ENCODE data around the gene RAB42.
A peak's percentile ranks its signal among the peaks of the same experiment; 100 is the strongest.

Gene RAB42

DNA sequence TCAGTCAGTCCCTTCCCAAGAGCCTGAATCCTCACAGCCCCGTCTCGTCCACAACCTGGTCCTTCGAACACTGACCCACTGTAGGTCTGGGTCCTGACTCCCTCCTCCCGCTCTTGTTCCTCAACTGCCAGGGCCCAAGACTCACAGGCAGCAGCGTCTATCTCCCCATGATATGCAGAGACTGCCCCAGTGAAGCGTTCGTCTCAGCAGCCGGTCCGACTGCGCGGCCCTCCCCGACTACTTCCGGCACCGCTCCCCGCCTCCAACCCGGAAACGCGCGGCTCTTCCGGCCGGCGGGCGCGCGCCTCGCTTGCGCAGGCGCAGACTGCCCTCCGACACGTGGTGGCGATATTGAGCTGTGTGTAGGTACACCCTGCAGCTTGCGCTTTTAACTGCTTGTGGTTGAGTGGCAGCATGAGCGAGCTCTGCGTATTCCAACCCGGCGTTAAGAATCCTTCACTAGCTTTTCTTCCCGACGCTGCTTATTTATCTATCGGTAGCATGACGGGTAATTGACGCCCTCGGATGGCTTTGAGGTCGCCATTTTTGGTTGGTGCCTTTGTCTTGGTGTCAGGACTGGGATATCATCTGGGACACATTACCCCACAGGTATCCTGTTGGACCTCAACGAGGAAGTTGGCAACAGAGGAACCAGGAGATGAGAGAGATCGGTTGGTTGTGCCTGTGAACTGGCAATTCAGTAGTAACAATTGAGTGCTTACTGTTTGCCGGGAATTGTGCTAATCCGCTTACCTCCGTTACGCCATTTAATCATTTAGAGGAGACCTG, 51.0 kb downstream of the RAB42 start, which contains the start of gene TAF12:
TSS of gene TAF12 (minus strand) at position 221 of the 789 bp plus-strand sequence. CDS start 20,986 bp downstream, outside the sequence.
- ATAC-seq (replicated peaks) (peak; percentile 82), DNase-seq (peak; percentile 79 to 84 (median 84))
- Mint-ChIP-seq H3K27me3 (no peaks in the 10 kb centered on the region), H3K4me1 (ENCODE audit: low read depth in 2 of 2) (peaks cover 27 to 43% of the 10 kb centered on the region in 2 donors), H3K27ac (peak within 1 kb of the TSS; percentile 96 to 97), H3K36me3 (ENCODE audit: insufficient read depth) (peaks cover 24% of the 10 kb centered on the region), H3K9me3 (no peaks in the 10 kb centered on the region), H3K4me3 (peak within 1 kb of the TSS; percentile 95 to 96)

DNA sequence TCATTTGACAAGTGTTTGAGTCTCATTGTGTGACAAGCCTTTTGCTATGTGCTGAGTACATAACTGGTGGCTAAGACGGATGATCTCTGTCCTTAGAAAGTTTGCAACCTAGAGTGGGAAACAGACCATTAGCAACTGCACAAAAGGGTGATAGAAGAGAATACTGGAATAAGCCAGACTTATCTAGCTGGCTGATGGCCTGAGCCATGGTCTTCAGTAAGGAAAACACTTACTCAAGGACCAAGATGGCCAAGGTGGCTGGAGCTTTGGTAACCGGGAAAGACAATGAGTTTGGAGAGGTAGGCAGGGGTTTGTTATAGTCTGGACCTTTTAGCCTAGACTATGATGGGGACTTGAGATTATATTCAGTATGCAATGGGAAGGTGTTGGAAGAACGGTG, 52.4 kb downstream of the RAB42 start:
- peaks cover 36 to 54% of the 10 kb centered on the region in 2 donors for H3K4me1 Mint-ChIP-seq (ENCODE audit: low read depth in 2 of 2)
- H3K27me3 Mint-ChIP-seq, result no peaks in the 10 kb centered on the region

More for the DNA sequence above, 52.4 kb downstream of the RAB42 start:
- H3K27ac Mint-ChIP-seq, result peak overlapping the region; percentile 96 to 97
- DNase-seq (no peak), ATAC-seq (replicated peaks) (no peak)
- no peaks in the 10 kb centered on the region for H3K9me3 Mint-ChIP-seq
- peak overlapping the region; percentile 95 to 96 for H3K4me3 Mint-ChIP-seq
- H3K36me3 Mint-ChIP-seq (ENCODE audit: insufficient read depth), result peaks cover 38% of the 10 kb centered on the region
